Endothelial cell of umbilical vein (primary cell): ENCODE data around the gene HTR3A. TPM values are rescaled to one million over a fixed set of nuclear protein-coding genes. Genes with fewer than 3 reads are reported as not detected.

ENCODE experiments used
- BruUV-seq: library from RNA; stranded (reverse); fragments of 400-500 nt; replicated peaks from 2 replicates; lab custom pipeline; 2021; lab: Mats Ljungman, UMichigan
- CTCF ChIA-PET: fragments of 300-600, 350-600 bp; sonication (Branson Sonifier 250); formaldehyde crosslinking; loops from one replicate; lab custom pipeline; 2021; ENCODE audit warnings: antibody characterized with exemption, inconsistent platforms; lab: Charles Lee
- POLR2A ChIA-PET: fragments of 300-600, 350-600 bp; sonication (Branson Sonifier 250); formaldehyde crosslinking; loops from one replicate; lab custom pipeline; 2021; ENCODE audit warnings: antibody characterized with exemption, inconsistent platforms; lab: Charles Lee
- DNase-seq: peaks from one replicate; pipeline ENCODE4 v3.0.0-alpha.2; 2011; ENCODE audit warnings: low read depth, low spot score
- FAIRE-seq: peaks from 2 replicates; lab custom pipeline; 2011; peaks lifted over from hg19 to GRCh38; lab: Jason Lieb, UNC
- H2AFZ ChIP-seq: 2 replicates; pipeline ENCODE4 v1.6.0; 2012; ENCODE audit warnings: low read depth, low read length, control low read depth, inconsistent platforms
- H3K27ac ChIP-seq: 2 replicates; pipeline ENCODE4 v1.5.1; 2011; ENCODE audit warnings: low read depth, mild to moderate bottlenecking, control low read depth, low read length, moderate library complexity; ENCODE audit not compliant: insufficient read depth
- H3K27me3 ChIP-seq, 2 experiments: 2 replicates each; pipeline versions ENCODE4 v1.6.0 to v1.6.1; 2011; ENCODE audit warnings: low read length in 2 of 2, mixed read lengths in 1 of 2; ENCODE audit not compliant: control insufficient read depth in 2 of 2, insufficient read depth in 2 of 2
- H3K36me3 ChIP-seq, 2 experiments: 2 replicates in 1 of 2; 3 replicates in 1 of 2; pipeline ENCODE4 v1.5.1; 2011; ENCODE audit warnings: low read length in 2 of 2, mild to moderate bottlenecking in 1 of 2, moderate library complexity in 1 of 2; ENCODE audit not compliant: control insufficient read depth in 2 of 2, insufficient read depth in 2 of 2; ENCODE audit errors: extremely low read depth in 1 of 2
- H3K4me1 ChIP-seq: 3 replicates; pipeline ENCODE4 v1.5.1; 2011; ENCODE audit warnings: mild to moderate bottlenecking, low read length; ENCODE audit not compliant: control insufficient read depth, insufficient read depth; ENCODE audit errors: extremely low read depth
- H3K4me2 ChIP-seq: 2 replicates; pipeline ENCODE4 v1.6.1; 2011; ENCODE audit warnings: low read length, control low read depth, mixed read lengths; ENCODE audit not compliant: insufficient read depth
- H3K4me3 ChIP-seq, 3 experiments: fragments of 200-600 bp in 1 of 3; sonication (generic), shearing (Covaris generic) in 1 of 3; replicated peaks in 1 of 3; 2 replicates each; pipeline ENCODE4 v1.5.1; 2011 to 2016; ENCODE audit warnings: control low read depth in 3 of 3, low read length in 3 of 3, mild to moderate bottlenecking in 2 of 3, inconsistent platforms in 1 of 3, low read depth in 1 of 3, moderate library complexity in 1 of 3; ENCODE audit not compliant: insufficient read depth in 1 of 3
- H3K79me2 ChIP-seq: 2 replicates; pipeline ENCODE4 v1.6.0; 2012; ENCODE audit warnings: low read length, inconsistent platforms; ENCODE audit not compliant: control insufficient read depth, insufficient read depth
- H3K9ac ChIP-seq: replicated peaks from 2 replicates; pipeline ENCODE3; 2011; ENCODE audit warnings: low read length, control low read depth; ENCODE audit not compliant: insufficient read depth; ENCODE audit errors: extremely low read depth
- H3K9me1 ChIP-seq: replicated peaks from 3 replicates; pipeline ENCODE4 v1.6.0; 2011; ENCODE audit warnings: mild to moderate bottlenecking, low read length; ENCODE audit not compliant: control insufficient read depth, insufficient read depth; ENCODE audit errors: extremely low read depth
- H3K9me3 ChIP-seq: replicated peaks from 2 replicates; pipeline ENCODE4 v1.5.1; 2012; ENCODE audit warnings: low read length, inconsistent platforms; ENCODE audit not compliant: control insufficient read depth, insufficient read depth
- H4K20me1 ChIP-seq: replicated peaks from 2 replicates; pipeline ENCODE3; 2011; ENCODE audit warnings: mild to moderate bottlenecking, low read length; ENCODE audit not compliant: control insufficient read depth, insufficient read depth; ENCODE audit errors: extremely low read depth
- CTCF ChIP-seq, 2 donors: IDR thresholded peaks; 1 replicate in 1 of 2; 2 replicates in 1 of 2; pipeline ENCODE4 v1.5.1; 2011; ENCODE audit warnings: low read length in 2 of 2, mild to moderate bottlenecking in 2 of 2, moderate library complexity in 2 of 2, control low read depth in 1 of 2, inconsistent platforms in 1 of 2, low read depth in 1 of 2; ENCODE audit not compliant: insufficient read depth in 1 of 2; ENCODE audit errors: extremely low read depth in 1 of 2
- EZH2 ChIP-seq: IDR thresholded peaks from 2 replicates; pipeline ENCODE4 v1.6.1; 2012; ENCODE audit warnings: borderline replicate concordance, low read depth, mild to moderate bottlenecking, moderate library complexity, low read length, inconsistent platforms; ENCODE audit not compliant: severe bottlenecking
- GATA2 ChIP-seq: IDR thresholded peaks from 2 replicates; pipeline ENCODE4 v1.7.0; 2011; ENCODE audit warnings: low read depth, mild to moderate bottlenecking, moderate library complexity, mixed read lengths, low read length; ENCODE audit not compliant: insufficient read length, insufficient read depth
- JUN ChIP-seq: IDR thresholded peaks from 2 replicates; pipeline ENCODE4 v1.6.1; 2011; ENCODE audit warnings: borderline replicate concordance, low read depth; ENCODE audit not compliant: insufficient read length, insufficient read depth
- MAX ChIP-seq: IDR thresholded peaks from 2 replicates; pipeline ENCODE4 v1.6.1; 2011; ENCODE audit not compliant: insufficient read depth, insufficient read length
- POLR2AphosphoS5 ChIP-seq: IDR thresholded peaks from 2 replicates; pipeline ENCODE4 v1.6.1; 2012; ENCODE audit warnings: low read depth, mild to moderate bottlenecking, control low read depth, low read length, moderate library complexity; ENCODE audit not compliant: insufficient read depth
- dilution Hi-C: fragments of 300-500 bp; cut with MboI; formaldehyde crosslinking; loops from one replicate; pipeline ENCODE4 v1.15.0; 2019; ENCODE audit warnings: low sequenced_read_pairs; ENCODE audit not compliant: extremely low pct_ligation_motif_present
- intact Hi-C: fragments of 100-400 bp; cut with micrococcal nuclease; formaldehyde crosslinking; loops from one replicate; pipeline ENCODE4 v1.10.0; 2022
- polyA plus RNA-seq, 4 experiments: library from polyadenylated mRNA; depleted of rRNA in 3 of 4; stranded (reverse) in 3 of 4; unstranded in 1 of 4; fragments of >200 nt; gene quantifications; 2 replicates each; pipeline versions ENCODE4 v1.2.1 to v1.2.3, GENCODE V29; 2011 to 2012; ENCODE audit warnings: missing spikeins in 1 of 4
- total RNA-seq: library from RNA; stranded (reverse); gene quantifications from 2 replicates; pipeline ENCODE4 v1.2.3, GENCODE V29; 2021

Gene HTR3A
- total and polyA plus RNA-seq, 2 donors (not counting 3 experiments of a cell fraction or from before 2014, with no cell fraction given): not detected

GRCh38 chr11:114001416-114001815, 26.5 kb downstream of the HTR3A start:
- ChIA-PET POLR2A (no interaction called here), CTCF (interaction anchor here (1.6 to 19.6 kb wide), 2 partner anchors 105 to 260 kb away, joined by 3 to 539 read pairs; no protein-coding TSS in a partner anchor)
- no peaks in the 10 kb centered on the region for H3K4me1 ChIP-seq
- BruUV-seq: no TSS peak
- no peaks in the 10 kb centered on the region for H4K20me1 ChIP-seq
- H2AFZ ChIP-seq: no peak overlapping the region
- no peak for TF ChIP-seq CTCF (IDR thresholded peaks at IDR 0.05; ENCODE audit: extremely low read depth in 1 of 2, insufficient read depth in 1 of 2, low read depth in 1 of 2, low read length in 2 of 2)
- no peak for TF ChIP-seq EZH2
- TF ChIP-seq POLR2AphosphoS5: no peak
- no peak for TF ChIP-seq MAX
- no peak for TF ChIP-seq JUN
- TF ChIP-seq GATA2: no peak
- H3K9me3 ChIP-seq: no peaks in the 10 kb centered on the region
- no peaks in the 10 kb centered on the region for H3K36me3 ChIP-seq
- FAIRE-seq (no peak), DNase-seq (no peak)
- no peak overlapping the region for H3K27ac ChIP-seq
- no peak overlapping the region for H3K4me2 ChIP-seq
- no peak overlapping the region for H3K9ac ChIP-seq
- H3K9me1 ChIP-seq: no peaks in the 10 kb centered on the region
- H3K79me2 ChIP-seq: no peaks in the 10 kb centered on the region
- dilution Hi-C loops (no loop called here), intact Hi-C loops (no loop called here)
- peaks cover 0 to 8% of the 10 kb centered on the region in 2 experiments for H3K27me3 ChIP-seq
- H3K4me3 ChIP-seq: no peak overlapping the region
